Fibroblast of lung (primary cell): ENCODE results near the gene RANBP9.

Source experiments
- EZH2 ChIP-seq: IDR thresholded peaks from 2 replicates; pipeline ENCODE4 v1.5.1; 2012; ENCODE audit warnings: low read length, control low read depth, mild to moderate bottlenecking; ENCODE audit errors: missing control alignments
- TF ChIP-seq, protein P1 (sequence below), 2 donors: IDR thresholded peaks in 1 of 2; conservative IDR thresholded peaks in 1 of 2; 1 replicate in 1 of 2; 2 replicates in 1 of 2; pipeline ENCODE4 v1.5.1; 2011 to 2012; ENCODE audit warnings: low read length in 2 of 2, control low read depth in 1 of 2, inconsistent platforms in 1 of 2, low read depth in 1 of 2, mild to moderate bottlenecking in 1 of 2

DNA sequence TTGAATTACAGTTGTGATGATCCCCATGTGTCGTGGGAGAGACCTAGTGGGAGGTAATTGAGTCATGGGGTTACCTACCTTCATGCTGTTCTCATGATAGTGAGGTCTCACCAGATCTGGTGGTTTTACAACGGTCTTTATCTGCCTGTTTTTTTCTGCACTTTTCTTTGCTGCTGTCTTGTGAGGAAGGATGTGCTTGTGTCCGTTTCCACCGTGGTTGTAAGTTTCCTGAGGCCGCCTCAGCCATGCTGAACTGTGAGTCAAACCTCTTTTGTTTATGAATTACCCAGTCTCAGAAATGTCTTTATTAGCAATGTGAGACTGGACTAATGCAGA, 6.5 kb upstream of the RANBP9 start:
- TF ChIP-seq, protein P1, sequence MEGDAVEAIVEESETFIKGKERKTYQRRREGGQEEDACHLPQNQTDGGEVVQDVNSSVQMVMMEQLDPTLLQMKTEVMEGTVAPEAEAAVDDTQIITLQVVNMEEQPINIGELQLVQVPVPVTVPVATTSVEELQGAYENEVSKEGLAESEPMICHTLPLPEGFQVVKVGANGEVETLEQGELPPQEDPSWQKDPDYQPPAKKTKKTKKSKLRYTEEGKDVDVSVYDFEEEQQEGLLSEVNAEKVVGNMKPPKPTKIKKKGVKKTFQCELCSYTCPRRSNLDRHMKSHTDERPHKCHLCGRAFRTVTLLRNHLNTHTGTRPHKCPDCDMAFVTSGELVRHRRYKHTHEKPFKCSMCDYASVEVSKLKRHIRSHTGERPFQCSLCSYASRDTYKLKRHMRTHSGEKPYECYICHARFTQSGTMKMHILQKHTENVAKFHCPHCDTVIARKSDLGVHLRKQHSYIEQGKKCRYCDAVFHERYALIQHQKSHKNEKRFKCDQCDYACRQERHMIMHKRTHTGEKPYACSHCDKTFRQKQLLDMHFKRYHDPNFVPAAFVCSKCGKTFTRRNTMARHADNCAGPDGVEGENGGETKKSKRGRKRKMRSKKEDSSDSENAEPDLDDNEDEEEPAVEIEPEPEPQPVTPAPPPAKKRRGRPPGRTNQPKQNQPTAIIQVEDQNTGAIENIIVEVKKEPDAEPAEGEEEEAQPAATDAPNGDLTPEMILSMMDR (conservative IDR thresholded peaks at IDR 0.05 in 1 of 2, IDR thresholded peaks at IDR 0.05 in 1 of 2; ENCODE audit: low read depth in 1 of 2, low read length in 2 of 2) = no peak
- TF ChIP-seq EZH2 = no peak
